CD14-positive monocyte (primary cell): Measurements from ENCODE around the gene EPN1. TPM values are rescaled to one million over a fixed set of nuclear protein-coding genes. Genes with fewer than 3 reads are reported as not detected.

Experiments
- DNase-seq, 3 donors: peaks; one replicate each; pipeline ENCODE4 v3.0.0-alpha.2; 2011 to 2022
- H2AFZ ChIP-seq: 2 replicates; pipeline ENCODE4 v1.6.0; 2012; ENCODE audit warnings: mild to moderate bottlenecking, low read depth, low read length, inconsistent platforms; ENCODE audit not compliant: insufficient read depth, poor library complexity, severe bottlenecking
- H3K27ac ChIP-seq, 2 donors: 1 replicate in 1 of 2; 2 replicates in 1 of 2; pipeline ENCODE4 v1.5.1; 2012 to 2013; ENCODE audit warnings: low read length in 2 of 2, control low read depth in 1 of 2, inconsistent platforms in 1 of 2, low read depth in 1 of 2, mild to moderate bottlenecking in 1 of 2
- H3K27me3 ChIP-seq, 2 donors: one replicate each; pipeline versions ENCODE4 v1.6.0 to v1.6.1; 2011 to 2013; ENCODE audit warnings: low read length in 2 of 2; ENCODE audit not compliant: control insufficient read depth in 2 of 2, insufficient read depth in 2 of 2
- H3K36me3 ChIP-seq, 2 donors: replicated peaks in 1 of 2; 1 replicate in 1 of 2; 2 replicates in 1 of 2; pipeline versions ENCODE4 v1.5.1 to v1.6.1; 2012 to 2013; ENCODE audit warnings: low read length in 2 of 2, control low read depth in 1 of 2, inconsistent platforms in 1 of 2, mild to moderate bottlenecking in 1 of 2; ENCODE audit not compliant: insufficient read depth in 2 of 2, control insufficient read depth in 1 of 2
- H3K4me1 ChIP-seq, 2 donors: 1 replicate in 1 of 2; 2 replicates in 1 of 2; pipeline versions ENCODE4 v1.5.1 to v1.6.1; 2012 to 2013; ENCODE audit warnings: low read length in 2 of 2, control low read depth in 1 of 2, inconsistent platforms in 1 of 2, mild to moderate bottlenecking in 1 of 2, moderate library complexity in 1 of 2; ENCODE audit not compliant: insufficient read depth in 2 of 2, control insufficient read depth in 1 of 2
- H3K4me2 ChIP-seq: replicated peaks from 2 replicates; pipeline ENCODE3; 2012; ENCODE audit warnings: low read length, moderate library complexity, mild to moderate bottlenecking; ENCODE audit not compliant: poor library complexity, severe bottlenecking; ENCODE audit errors: extremely low read depth
- H3K4me3 ChIP-seq, 3 experiments: fragments of 200-600 bp in 1 of 3; sonication (generic) in 1 of 3; replicated peaks in 1 of 3; 1 replicate in 2 of 3; 2 replicates in 1 of 3; pipeline ENCODE4 v1.5.1; 2011 to 2013; ENCODE audit warnings: low read length in 3 of 3, mild to moderate bottlenecking in 3 of 3, control low read depth in 2 of 3, low read depth in 2 of 3, inconsistent platforms in 1 of 3, moderate library complexity in 1 of 3
- H3K79me2 ChIP-seq: 2 replicates; pipeline ENCODE4 v1.6.0; 2012; ENCODE audit warnings: mild to moderate bottlenecking, control low read depth, inconsistent platforms, low read length, moderate library complexity; ENCODE audit not compliant: insufficient read depth
- H3K9ac ChIP-seq: 2 replicates; pipeline ENCODE4 v1.6.0; 2017; ENCODE audit warnings: low read length, mild to moderate bottlenecking; ENCODE audit not compliant: insufficient read depth, poor library complexity, severe bottlenecking
- H3K9me3 ChIP-seq, 2 donors: replicated peaks in 1 of 2; 1 replicate in 1 of 2; 2 replicates in 1 of 2; pipeline versions ENCODE4 v1.5.1 to v1.6.1; 2012 to 2013; ENCODE audit warnings: low read length in 2 of 2, control low read depth in 1 of 2; ENCODE audit not compliant: control insufficient read depth in 1 of 2, insufficient read depth in 1 of 2
- H4K20me1 ChIP-seq: 2 replicates; pipeline ENCODE4 v1.6.0; 2012; ENCODE audit warnings: mild to moderate bottlenecking, low read length, control low read depth, moderate library complexity; ENCODE audit not compliant: insufficient read depth
- H3K27ac Mint-ChIP-seq, 7 donors: one replicate each; pipeline ENCODE4 v1.8.0; 2020; ENCODE audit warnings: mild to moderate bottlenecking in 7 of 7, mixed read lengths in 7 of 7, moderate library complexity in 6 of 7, inconsistent platforms in 2 of 7
- H3K27me3 Mint-ChIP-seq, 3 donors: one replicate each; pipeline ENCODE4 v1.8.0; 2021 to 2022; ENCODE audit warnings: low read depth in 3 of 3, mild to moderate bottlenecking in 3 of 3, mixed read lengths in 3 of 3, moderate library complexity in 3 of 3, inconsistent platforms in 1 of 3
- H3K36me3 Mint-ChIP-seq, 2 donors: one replicate each; pipeline ENCODE4 v1.8.0; 2020; ENCODE audit warnings: mixed read lengths in 2 of 2, inconsistent platforms in 1 of 2, mild to moderate bottlenecking in 1 of 2
- H3K4me1 Mint-ChIP-seq: one replicate; pipeline ENCODE4 v1.8.0; 2020; ENCODE audit warnings: mild to moderate bottlenecking, mixed read lengths
- H3K4me3 Mint-ChIP-seq, 2 donors: one replicate each; pipeline ENCODE4 v1.8.0; 2020; ENCODE audit warnings: mild to moderate bottlenecking in 2 of 2, mixed read lengths in 2 of 2, moderate library complexity in 1 of 2
- H3K9me3 Mint-ChIP-seq, 7 donors: one replicate each; pipeline ENCODE4 v1.8.0; 2020 to 2022; ENCODE audit warnings: mixed read lengths in 7 of 7, mild to moderate bottlenecking in 6 of 7, moderate library complexity in 6 of 7, inconsistent platforms in 2 of 7
- CTCF ChIP-seq: fragments of 200-600 bp; IDR thresholded peaks from one replicate; pipeline ENCODE4 v1.8.0; 2022; ENCODE audit warnings: antibody characterized with exemption, mild to moderate bottlenecking
- WGBS: methylation state at CpG from one replicate; pipeline ENCODE4 v1.1.5; 2013; ENCODE audit warnings: missing lambda C conversion rate; ENCODE audit not compliant: insufficient coverage; 5-methylcytosine and 5-hydroxymethylcytosine counted together
- intact Hi-C, 2 donors: fragments of 100-400 bp; cut with micrococcal nuclease; formaldehyde crosslinking; loops; one replicate each; pipeline versions ENCODE4 v1.15.0 to v1.15.1; 2023
- polyA plus RNA-seq, 3 donors: library from polyadenylated mRNA; depleted of rRNA in 1 of 3; unstranded in 2 of 3; stranded (reverse) in 1 of 3; fragments of 300-500 nt in 2 of 3; fragments of >200 nt in 1 of 3; fragmentation: Illumina TruSeq in 2 of 3; gene quantifications; 1 replicate in 2 of 3; 2 replicates in 1 of 3; pipeline ENCODE4 v1.2.3, GENCODE V29; 2012 to 2021

EPN1 gene
- polyA plus RNA-seq, 3 donors, result 18.7 to 75.2 (median 19.2) TPM

GRCh38 chr19:55647732-55648584 lies 27.1 kb upstream of the EPN1 start, which contains the start of gene CCDC106:
CCDC106 (plus strand) TSS chr19:55648212; CDS start chr19:55649047, 835 bp downstream.
- Mint-ChIP-seq H3K4me1 (peaks cover 42% of the 10 kb centered on the region), H3K36me3 (peaks cover 10 to 32% of the 10 kb centered on the region in 2 donors), H3K9me3 (peaks cover 0 to 5% (median 0%) of the 10 kb centered on the region in 7 donors), H3K27me3 (peaks cover 6 to 16% (median 12%) of the 10 kb centered on the region in 3 donors), H3K27ac (peak within 1 kb of the TSS in 3 of 7 donors; percentile 28 to 73 (median 54)), H3K4me3 (peak within 1 kb of the TSS; percentile 86 to 91)
- H3K4me2 ChIP-seq, result peak within 1 kb of the TSS; percentile 92
- no peaks in the 10 kb centered on the region for H3K27me3 ChIP-seq
- peak in 2 of 3 donors; percentile 21 to 29 for DNase-seq
- peaks cover 11 to 13% of the 10 kb centered on the region in 2 donors for H3K36me3 ChIP-seq
- peak within 1 kb of the TSS; percentile 88 for H2AFZ ChIP-seq
- no peak for TF ChIP-seq CTCF
- peaks cover 10% of the 10 kb centered on the region for H4K20me1 ChIP-seq
- peak within 1 kb of the TSS in 1 of 2 donors; percentile 26 for H3K27ac ChIP-seq
- peaks cover 25% of the 10 kb centered on the region for H3K79me2 ChIP-seq
- intact Hi-C loops, result no loop called here
- H3K9ac ChIP-seq, result peak within 1 kb of the TSS; percentile 65
- peak within 1 kb of the TSS; percentile 46 to 83 (median 61) for H3K4me3 ChIP-seq
- WGBS, result under 1% methylated on average over 61 of the region's 87 CpGs
- peaks cover 37 to 46% of the 10 kb centered on the region in 2 donors for H3K4me1 ChIP-seq
- H3K9me3 ChIP-seq, result no peaks in the 10 kb centered on the region

GRCh38 chr19:55648585-55649267 lies 26.3 kb upstream of the EPN1 start:
- Histone ChIP-seq H3K27me3 (no peaks in the 10 kb centered on the region), H3K4me3 (peak overlapping the region; percentile 46 to 83 (median 61)), H4K20me1 (peaks cover 10% of the 10 kb centered on the region), H3K36me3 (peaks cover 11 to 13% of the 10 kb centered on the region in 2 donors), H3K9me3 (no peaks in the 10 kb centered on the region), H2AFZ (peak overlapping the region; percentile 88), H3K79me2 (peaks cover 18% of the 10 kb centered on the region), H3K4me1 (peaks cover 39 to 46% of the 10 kb centered on the region in 2 donors), H3K4me2 (peak overlapping the region; percentile 92), H3K27ac (no peak overlapping the region), H3K9ac (peak overlapping the region; percentile 65)
- peak in 1 of 3 donors; percentile 23 for DNase-seq
- Mint-ChIP-seq H3K4me1 (peaks cover 39% of the 10 kb centered on the region), H3K27ac (peak overlapping the region in 1 of 7 donors; percentile 28), H3K9me3 (peaks cover 0 to 2% (median 0%) of the 10 kb centered on the region in 7 donors), H3K36me3 (peaks cover 9 to 32% of the 10 kb centered on the region in 2 donors), H3K4me3 (peak overlapping the region; percentile 75 to 88), H3K27me3 (peaks cover 6 to 11% (median 8%) of the 10 kb centered on the region in 3 donors)
- TF ChIP-seq CTCF, result no peak
- intact Hi-C loops, result no loop called here
- 9% methylated on average over 19 of the region's 25 CpGs for whole genome bisulfite sequencing
